ENCODE measurements around the gene BMP8A. TPM values are rescaled to one million over a fixed set of nuclear protein-coding genes. Genes with fewer than 3 reads are reported as not detected.

BMP8A gene
- total and polyA plus RNA-seq, 2 of the 8 experiments (the other 6 are each of a cell fraction or from before 2014, with no cell fraction given) = 0.38 to 0.43 TPM

DNA sequence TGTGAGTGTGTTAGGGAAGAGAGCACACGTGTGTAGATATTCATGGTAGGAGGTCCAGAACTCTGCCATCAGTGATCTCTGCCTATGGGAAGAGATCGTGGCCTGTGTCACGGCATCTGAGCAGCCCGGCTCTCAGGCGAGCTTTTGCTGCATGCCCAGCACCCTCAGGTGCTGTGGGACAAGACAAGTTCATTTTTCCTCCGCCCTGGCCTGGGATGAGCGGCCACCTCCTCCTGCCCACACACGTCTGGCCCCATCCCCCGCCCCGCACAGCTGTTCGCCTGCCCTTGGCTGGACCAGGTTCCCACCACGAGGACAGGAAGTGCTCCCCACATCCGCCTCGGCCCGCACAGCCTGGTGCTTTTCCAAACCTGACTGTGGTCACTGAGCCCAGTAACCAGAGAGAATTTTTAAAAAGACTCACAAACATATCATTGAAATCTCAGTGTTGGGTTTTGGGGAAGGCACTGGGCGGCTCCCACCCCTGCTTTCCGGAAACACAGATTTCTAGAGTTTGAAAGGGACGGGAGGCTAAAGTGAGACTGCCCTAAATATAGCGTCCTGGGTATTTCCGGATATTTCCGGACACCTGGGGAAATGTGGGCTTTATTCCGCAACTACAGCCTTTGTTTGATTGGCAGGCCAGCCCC lies 18.0 kb downstream of the BMP8A start:
- Histone ChIP-seq H3K9ac (replicated peaks in 1 of 4; ENCODE audit: extremely low read depth in 1 of 4, low read depth in 3 of 4, low read length in 3 of 4) (no peak overlapping the region), H3K79me1 (ENCODE audit: low read depth, low read length) (no peaks in the 10 kb centered on the region), H2BK20ac (ENCODE audit: low read length) (no peak overlapping the region), H2BK12ac (ENCODE audit: low read depth, low read length) (no peak overlapping the region), H3K23me2 (ENCODE audit: low read depth, low read length) (no peaks in the 10 kb centered on the region), H3K27ac (ENCODE audit: low read depth, low read length) (no peak overlapping the region), H3K79me2 (ENCODE audit: control insufficient read depth in 1 of 2, insufficient read depth in 2 of 2, low read length in 2 of 2) (no peaks in the 10 kb centered on the region), H3K9me3 (ENCODE audit: insufficient read depth in 2 of 2, low read depth in 1 of 2, low read length in 1 of 2) (no peaks in the 10 kb centered on the region), H3K14ac (ENCODE audit: insufficient read length) (no peak overlapping the region), H3K36me3 (ENCODE audit: control insufficient read depth in 2 of 4, insufficient read depth in 4 of 4, low read length in 3 of 4) (no peaks in the 10 kb centered on the region), H4K8ac (ENCODE audit: extremely low read depth, insufficient read depth, low read length) (no peak overlapping the region), H3K18ac (ENCODE audit: extremely low read depth, low read length) (no peak overlapping the region), H4K91ac (replicated peaks; ENCODE audit: insufficient read length, low read length) (no peak overlapping the region), H3K4me3 (ENCODE audit: extremely low read depth in 1 of 4, insufficient read depth in 2 of 4, low read depth in 3 of 4, low read length in 4 of 4) (no peak overlapping the region), H4K20me1 (replicated peaks in 1 of 2; ENCODE audit: control insufficient read depth in 1 of 2, insufficient read depth in 2 of 2, low read length in 2 of 2) (no peaks in the 10 kb centered on the region), H3K23ac (ENCODE audit: insufficient read length) (no peak overlapping the region), H2AFZ (ENCODE audit: low read length) (no peak overlapping the region), H2BK5ac (ENCODE audit: low read depth, low read length) (no peak overlapping the region), H4K5ac (ENCODE audit: insufficient read length, low read depth, low read length) (no peak overlapping the region), H3K4ac (replicated peaks; ENCODE audit: insufficient read length, low read depth, low read length) (no peak overlapping the region), H2BK15ac (ENCODE audit: low read length) (no peak overlapping the region), H3K4me2 (ENCODE audit: insufficient read depth in 1 of 2, low read depth in 2 of 2, low read length in 2 of 2) (no peak overlapping the region), H2BK120ac (replicated peaks; ENCODE audit: low read depth, low read length) (no peak overlapping the region), H3K56ac (replicated peaks; ENCODE audit: insufficient read length, low read depth, low read length) (no peak overlapping the region), H3K27me3 (replicated peaks in 1 of 4; ENCODE audit: control insufficient read depth in 3 of 4, extremely low read depth in 1 of 4, insufficient read depth in 3 of 4, low read length in 3 of 4) (peaks cover under 1 to 3% (median 2%) of the 10 kb centered on the region in 4 experiments; a peak in 5 of 7 replicates), H3K4me1 (replicated peaks in 1 of 4; ENCODE audit: control insufficient read depth in 3 of 4, insufficient read depth in 4 of 4, low read length in 3 of 4) (no peaks in the 10 kb centered on the region; a peak in 1 of 7 replicates), H2AK5ac (ENCODE audit: low read depth, low read length) (no peak overlapping the region)
- no peak for DNase-seq (ENCODE audit: low read depth in 1 of 2, low spot score in 2 of 2)
- FAIRE-seq = no peak
- ChIA-PET CTCF (ENCODE audit: partially characterized antibody) (interaction anchor here (0.6 to 2.0 kb wide), 4 partner anchors 17 to 544 kb away, joined by 3 to 12 read pairs (median 5); no protein-coding TSS in a partner anchor), POLR2A (ENCODE audit: partially characterized antibody) (interaction anchor here (2.0 kb wide), 1 partner anchor 18 kb away, joined by 6 read pairs; the partner anchor contains the start of gene BMP8A)
- WGBS, 2 experiments (ENCODE audit: extremely low coverage in 1 of 2, insufficient coverage in 1 of 2, insufficient read length in 1 of 2, insufficient replicate concordance in 2 of 2, low coverage in 1 of 2, low lambda C conversion rate in 2 of 2, missing lambda C conversion rate in 1 of 2) = 84% methylated on average over 21 of the region's 22 CpGs; no CpG with 5 or more reads in 1 of the 2 experiments
- TF ChIP-seq SP2 (IDR thresholded peaks at IDR 0.05; ENCODE audit: low read length) (no peak), EZH2 (IDR thresholded peaks at IDR 0.05; ENCODE audit: low read depth, low read length, severe bottlenecking) (no peak), CBX8 (IDR thresholded peaks at IDR 0.05; ENCODE audit: borderline replicate concordance, low read depth, low read length) (no peak), CEBPB (IDR thresholded peaks at IDR 0.05; ENCODE audit: low read depth, low read length) (no peak), SP4 (IDR thresholded peaks at IDR 0.05; ENCODE audit: low read length) (no peak), POLR2AphosphoS5 (IDR thresholded peaks at IDR 0.05; ENCODE audit: low read depth, low read length) (no peak), YY1 (IDR thresholded peaks at IDR 0.05; ENCODE audit: low read depth, low read length) (no peak), MAX (IDR thresholded peaks at IDR 0.05) (no peak), ATF3 (IDR thresholded peaks at IDR 0.05; ENCODE audit: insufficient read depth, low read depth, low read length) (no peak)
- TF ChIP-seq, protein P1, sequence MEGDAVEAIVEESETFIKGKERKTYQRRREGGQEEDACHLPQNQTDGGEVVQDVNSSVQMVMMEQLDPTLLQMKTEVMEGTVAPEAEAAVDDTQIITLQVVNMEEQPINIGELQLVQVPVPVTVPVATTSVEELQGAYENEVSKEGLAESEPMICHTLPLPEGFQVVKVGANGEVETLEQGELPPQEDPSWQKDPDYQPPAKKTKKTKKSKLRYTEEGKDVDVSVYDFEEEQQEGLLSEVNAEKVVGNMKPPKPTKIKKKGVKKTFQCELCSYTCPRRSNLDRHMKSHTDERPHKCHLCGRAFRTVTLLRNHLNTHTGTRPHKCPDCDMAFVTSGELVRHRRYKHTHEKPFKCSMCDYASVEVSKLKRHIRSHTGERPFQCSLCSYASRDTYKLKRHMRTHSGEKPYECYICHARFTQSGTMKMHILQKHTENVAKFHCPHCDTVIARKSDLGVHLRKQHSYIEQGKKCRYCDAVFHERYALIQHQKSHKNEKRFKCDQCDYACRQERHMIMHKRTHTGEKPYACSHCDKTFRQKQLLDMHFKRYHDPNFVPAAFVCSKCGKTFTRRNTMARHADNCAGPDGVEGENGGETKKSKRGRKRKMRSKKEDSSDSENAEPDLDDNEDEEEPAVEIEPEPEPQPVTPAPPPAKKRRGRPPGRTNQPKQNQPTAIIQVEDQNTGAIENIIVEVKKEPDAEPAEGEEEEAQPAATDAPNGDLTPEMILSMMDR (IDR thresholded peaks at IDR 0.05; ENCODE audit: control extremely low read depth in 1 of 3, insufficient read depth in 1 of 3, low read depth in 1 of 3, low read length in 3 of 3) = no peak

All from H1 (cell line).